NCI-H146 treated with DMSO at 0.1 percent for 48 hours (cell line): ENCODE measurements around the gene KLHDC10.
"Not testable (repeated sequence)": the region's sequence is repeated elsewhere in the genome, so short reads cannot be mapped to it uniquely, and the experiment has no call there.

Source experiments
- DNase-seq: peaks from one replicate; lab custom pipeline; 2025; ENCODE audit not compliant: unreplicated experiment; lab: John Stamatoyannopoulos, UW

KLHDC10 gene

DNA sequence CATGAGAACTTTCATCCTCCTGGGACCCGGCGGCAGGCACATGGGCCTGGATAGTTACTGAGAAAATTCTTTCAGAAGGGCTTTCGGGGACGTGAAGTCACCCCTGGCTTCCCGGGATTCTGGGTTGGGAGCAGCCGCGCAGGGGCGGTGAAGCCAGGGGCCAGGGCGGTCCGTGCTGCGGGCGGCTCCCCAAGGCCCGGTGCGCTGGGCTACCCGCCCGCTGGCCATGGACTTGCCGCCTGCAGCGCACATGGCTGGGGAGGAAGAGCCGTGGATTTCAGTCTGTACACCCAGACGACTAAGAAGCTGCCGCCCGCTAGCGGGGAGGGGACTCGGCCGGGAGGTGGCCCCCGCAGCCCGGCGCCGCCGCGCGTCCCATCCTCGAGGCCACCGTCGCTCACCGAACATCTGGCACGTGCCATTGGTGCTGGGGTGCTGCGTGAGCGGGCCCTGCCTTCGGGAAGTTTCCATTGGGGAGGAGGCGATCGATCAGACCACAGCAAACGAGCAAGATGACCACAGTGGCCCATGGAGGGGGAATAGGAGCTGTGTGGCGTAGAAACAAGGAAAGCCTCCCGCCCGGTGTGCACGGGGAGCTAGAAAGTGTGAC, 70.3 kb downstream of the KLHDC10 start:
- no peak for DNase-seq

DNA sequence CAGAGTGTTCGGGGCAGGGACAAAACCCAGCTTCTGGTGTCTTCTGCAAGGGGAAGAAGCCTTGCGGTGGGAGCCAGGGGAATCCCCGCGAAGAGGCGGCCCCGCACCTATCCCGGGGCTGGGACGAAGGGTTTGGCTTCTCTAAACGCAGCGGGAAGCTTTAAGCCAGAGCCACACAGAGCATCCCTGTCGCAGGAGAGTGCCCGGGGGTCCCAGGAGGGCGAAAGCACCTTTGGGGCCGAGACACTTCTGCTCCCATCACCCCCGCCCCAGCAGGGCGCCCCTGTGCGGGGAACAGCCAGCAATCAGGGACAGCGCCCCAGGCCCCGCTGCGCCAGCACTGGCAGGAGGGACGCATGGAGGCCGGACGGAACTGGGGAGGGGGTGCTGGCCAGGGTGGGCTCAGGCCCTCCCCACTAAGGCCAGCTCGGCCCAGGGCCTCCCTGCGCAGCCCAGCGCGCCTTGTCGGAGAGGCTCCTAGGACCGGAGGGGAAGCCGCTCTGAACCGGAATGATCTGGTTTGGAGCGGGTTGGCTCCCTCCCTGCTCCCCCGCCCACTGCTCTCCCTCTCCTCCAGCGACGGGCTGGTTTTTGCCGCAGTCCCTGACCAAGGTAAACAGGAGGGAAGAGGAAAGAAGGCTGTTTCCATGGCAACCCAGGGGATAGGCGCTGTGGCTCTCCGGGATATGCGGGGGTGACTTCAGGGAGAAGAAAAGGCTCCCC, 71.0 kb downstream of the KLHDC10 start:
- no peak for DNase-seq

DNA sequence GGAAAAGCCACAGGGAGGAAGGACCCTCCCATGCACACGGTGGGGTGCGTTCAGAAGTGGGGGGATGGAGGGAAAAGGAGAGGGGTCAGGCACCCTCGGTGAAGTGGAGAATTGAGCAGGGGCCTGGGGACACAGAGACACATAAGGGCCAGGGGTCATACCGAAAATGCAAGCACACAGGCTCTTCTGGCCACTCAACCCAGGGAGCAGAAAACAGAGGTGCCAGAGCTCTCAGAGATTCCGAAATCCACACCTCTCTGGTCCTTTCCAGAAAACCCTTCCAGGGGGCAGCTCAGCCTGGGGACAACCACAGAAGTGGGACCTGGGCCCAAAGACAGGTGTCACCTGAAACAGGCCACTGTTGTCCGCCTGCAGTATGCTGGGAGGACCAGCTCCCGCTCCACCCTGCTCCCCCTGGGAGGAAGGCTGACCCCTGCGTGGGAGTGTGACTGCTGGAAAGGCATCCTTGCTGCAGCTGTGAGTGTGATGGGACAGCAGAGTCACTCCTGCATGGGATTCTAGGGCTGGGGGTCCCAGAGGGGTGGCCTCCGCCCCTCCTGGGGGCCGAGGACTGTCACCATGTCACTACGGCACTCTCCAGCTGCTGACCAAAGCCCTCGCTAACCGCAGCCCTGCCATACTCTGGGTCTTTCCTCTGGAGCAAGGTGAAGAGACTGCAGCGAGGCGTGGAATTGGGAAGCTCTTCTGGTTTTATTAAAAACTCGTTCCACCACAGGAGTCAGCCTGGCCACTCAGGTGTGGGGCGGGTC, 71.7 kb downstream of the KLHDC10 start:
- DNase-seq = no peak

GRCh38 chr7:130142654-130143333, 72.5 kb downstream of the KLHDC10 start:
- no peak for DNase-seq

DNA sequence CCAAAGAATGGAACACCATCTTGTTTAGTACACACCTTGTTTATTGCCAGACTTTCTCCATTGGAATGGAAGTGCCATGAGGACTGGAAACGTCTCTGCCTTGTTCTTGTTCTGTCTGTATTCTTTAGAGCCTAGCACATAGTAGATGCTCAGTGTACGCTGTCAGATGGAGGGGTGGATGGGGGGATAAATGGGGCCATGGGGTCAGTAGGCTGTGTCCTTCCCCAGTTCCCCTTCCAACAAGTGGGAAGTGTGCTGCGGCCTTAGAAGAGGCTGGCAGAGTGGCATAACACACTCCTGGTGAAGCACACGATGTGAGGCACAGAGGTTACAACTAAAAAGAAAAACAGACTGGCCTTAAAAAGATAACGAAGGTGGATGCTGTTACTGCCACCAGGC, 73.0 kb downstream of the KLHDC10 start:
- DNase-seq = no peak

DNA sequence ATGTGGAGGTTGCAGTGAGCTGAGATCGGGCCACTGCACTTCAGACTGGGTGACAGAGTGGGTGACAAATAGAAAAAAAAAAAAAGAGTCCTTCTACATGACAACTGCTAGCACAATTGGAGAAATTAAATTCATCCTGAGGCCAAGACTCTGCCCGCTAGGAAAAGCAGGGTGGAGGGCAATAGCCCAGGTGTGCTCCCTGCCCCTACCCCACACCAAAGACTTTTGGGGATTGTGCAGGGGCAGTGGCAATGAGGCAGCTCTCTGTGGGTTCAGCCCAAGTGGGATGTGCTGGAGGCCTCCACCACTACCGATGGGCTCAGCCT, 73.6 kb downstream of the KLHDC10 start:
- DNase-seq = no peak

DNA sequence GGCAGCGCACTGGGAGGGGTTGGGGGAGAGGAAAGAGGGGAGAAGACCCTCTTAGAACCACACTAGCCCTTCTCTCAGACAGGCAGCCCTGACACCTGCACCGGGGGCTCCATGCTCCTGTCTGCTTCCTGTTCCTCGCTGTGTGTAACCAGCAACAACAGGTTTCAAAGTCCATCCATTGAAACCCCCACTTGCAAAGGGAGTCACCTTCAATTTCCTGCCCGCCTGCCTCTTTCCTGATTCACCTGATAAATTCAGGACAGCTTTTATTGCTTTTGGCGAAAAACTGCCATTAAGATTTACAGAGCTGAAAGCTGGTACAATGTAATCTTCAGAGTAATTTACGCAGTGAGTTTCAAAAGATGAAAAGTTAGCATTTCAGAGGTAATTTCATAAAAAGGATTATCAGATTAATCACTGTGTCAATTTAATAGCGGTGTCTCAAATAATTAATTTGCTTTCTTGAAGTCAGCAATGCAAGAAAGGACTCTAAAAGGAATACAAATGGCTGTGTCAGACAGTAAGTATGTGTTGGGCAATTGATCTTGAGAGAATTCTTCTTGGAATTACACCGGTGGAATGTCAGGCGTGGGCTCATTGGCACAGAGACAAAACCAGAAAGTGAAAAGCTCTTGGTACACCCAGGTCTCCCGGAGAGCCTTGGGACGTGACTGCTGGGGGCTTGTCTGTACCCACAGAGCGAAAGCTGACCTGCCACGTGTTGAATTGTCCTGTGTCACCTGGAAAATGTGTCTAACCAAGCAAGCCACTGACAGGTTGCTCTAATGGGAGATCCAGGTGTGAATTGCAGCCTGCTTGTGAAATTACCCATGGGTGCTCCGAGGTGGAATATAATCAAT, 74.2 kb downstream of the KLHDC10 start:
- peak; percentile 71 for DNase-seq

GRCh38 chr7:130145424-130146100, 75.2 kb downstream of the KLHDC10 start:
- no peak for DNase-seq

- DNase-seq = not testable (repeated sequence)
Observed at GRCh38 chr7:130146142-130146541, 75.8 kb downstream of the KLHDC10 start.

- no peak for DNase-seq
Observed at GRCh38 chr7:130146693-130147405, 76.5 kb downstream of the KLHDC10 start.

GRCh38 chr7:130147710-130148325, 77.5 kb downstream of the KLHDC10 start:
- DNase-seq = no peak

DNA sequence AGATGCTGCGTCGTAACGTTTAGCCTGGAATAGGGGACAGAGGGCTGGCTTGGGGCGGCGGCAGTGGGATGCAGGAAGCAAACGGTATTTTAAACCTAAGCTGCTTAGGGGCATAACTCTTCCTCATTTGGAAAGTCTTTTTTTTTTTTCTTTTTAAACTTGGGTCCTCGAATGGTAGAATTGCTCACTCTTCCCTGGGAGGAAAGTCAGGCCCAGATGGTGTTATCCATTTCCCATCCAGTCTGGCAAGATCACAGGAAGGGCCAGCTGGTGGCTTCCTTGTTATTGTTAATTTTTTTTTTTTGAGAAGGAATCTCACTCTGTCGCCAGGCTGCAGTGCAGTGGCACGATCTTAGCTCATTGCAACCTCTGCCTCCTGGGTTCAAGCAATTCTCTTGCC, 78.2 kb downstream of the KLHDC10 start:
- DNase-seq = no peak

DNA sequence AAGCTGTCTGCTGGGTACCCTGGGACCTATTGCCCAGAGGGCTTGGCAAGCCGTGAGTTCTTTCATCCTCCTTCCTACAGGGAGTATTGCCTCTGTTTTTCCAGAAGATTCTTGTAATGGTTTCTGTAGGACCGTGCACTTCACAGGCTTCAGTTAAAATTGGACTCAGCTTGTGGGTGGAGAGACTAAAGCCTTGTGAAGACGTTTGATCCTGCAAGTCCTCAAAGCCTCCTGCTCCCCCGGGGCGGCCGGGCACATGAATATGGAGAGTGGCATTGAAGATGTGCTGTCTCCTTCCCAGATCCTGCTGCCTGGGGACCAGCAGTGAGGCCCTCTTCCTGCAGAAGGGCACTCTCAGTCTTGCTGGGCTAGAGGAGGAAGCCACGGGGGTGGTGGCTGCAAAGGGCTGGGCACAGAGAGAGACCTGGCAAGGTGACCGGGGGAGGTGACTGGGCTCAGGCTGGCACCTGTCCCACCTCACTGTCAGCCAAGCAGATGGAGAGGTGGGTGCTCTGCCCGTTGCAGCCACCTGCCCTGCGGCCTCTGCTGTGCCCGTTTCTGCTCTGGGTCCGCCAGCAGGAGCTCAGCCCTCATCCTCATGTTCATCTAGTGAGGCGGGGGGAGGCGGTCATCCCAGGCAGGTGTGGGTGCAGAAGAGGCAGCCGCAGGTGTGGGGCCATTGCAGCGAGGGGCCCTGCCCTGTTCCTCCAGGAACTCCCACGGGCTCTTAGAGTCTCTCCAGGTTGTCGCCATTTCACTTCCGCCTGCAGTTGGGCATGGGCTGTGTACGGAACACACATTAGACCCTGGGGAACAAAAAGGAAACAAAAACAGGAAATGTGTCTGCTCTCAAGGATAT, 79.2 kb downstream of the KLHDC10 start:
- DNase-seq = no peak

- no peak for DNase-seq
Observed at GRCh38 chr7:130150587-130150986, 80.3 kb downstream of the KLHDC10 start.

DNA sequence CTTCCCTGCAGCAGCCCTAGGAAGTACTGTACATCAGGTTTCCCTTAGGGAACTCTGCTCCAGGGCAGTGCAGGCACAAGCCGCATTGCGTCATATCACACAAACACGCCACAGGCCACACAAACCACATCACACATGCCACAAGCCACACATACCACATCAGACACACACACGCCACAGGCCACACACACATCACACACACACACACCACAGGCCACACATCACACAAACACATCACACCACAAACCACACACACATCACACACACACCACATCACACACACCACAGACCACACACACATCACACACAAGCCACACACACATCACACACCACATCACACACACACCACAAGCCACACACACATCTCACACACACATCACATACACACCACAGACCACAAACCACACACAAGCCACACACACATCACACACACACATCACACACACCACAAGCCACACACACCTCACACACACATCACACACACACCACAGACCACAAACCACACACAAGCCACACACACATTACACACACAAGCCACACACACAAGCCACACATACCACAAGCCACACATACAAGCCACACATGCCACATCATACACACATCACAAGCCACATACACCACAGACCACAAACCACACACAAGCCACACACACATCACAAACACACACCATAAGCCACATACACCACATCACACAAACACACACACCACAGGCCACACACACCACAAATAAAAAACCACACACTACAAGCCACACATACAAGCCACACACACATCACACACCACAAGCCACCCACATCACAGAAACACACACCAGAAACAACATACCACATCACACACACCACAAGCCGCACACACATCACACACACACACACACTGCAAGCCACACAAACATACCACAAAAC, 81.5 kb downstream of the KLHDC10 start:
- no peak for DNase-seq

GRCh38 chr7:130152493-130153210, 82.3 kb downstream of the KLHDC10 start:
- DNase-seq = no peak
